AG09309 (cell line): ENCODE results near the gene ZNF410.

Experiments used
- DNase-seq: peaks from one replicate; pipeline ENCODE4 v3.0.0-alpha.2; 2010; ENCODE audit warnings: low read depth
- H3K4me3 ChIP-seq: 2 replicates; pipeline ENCODE4 v1.5.1; 2011; ENCODE audit warnings: mild to moderate bottlenecking, low read depth, low read length, moderate library complexity; ENCODE audit not compliant: control insufficient read depth
- TF ChIP-seq, protein P1 (sequence below): IDR thresholded peaks from 2 replicates; pipeline ENCODE4 v1.5.1; 2011; ENCODE audit warnings: mild to moderate bottlenecking, low read depth, low read length, inconsistent platforms; ENCODE audit not compliant: insufficient read depth, control insufficient read depth; ENCODE audit errors: missing control alignments

Gene ZNF410

DNA sequence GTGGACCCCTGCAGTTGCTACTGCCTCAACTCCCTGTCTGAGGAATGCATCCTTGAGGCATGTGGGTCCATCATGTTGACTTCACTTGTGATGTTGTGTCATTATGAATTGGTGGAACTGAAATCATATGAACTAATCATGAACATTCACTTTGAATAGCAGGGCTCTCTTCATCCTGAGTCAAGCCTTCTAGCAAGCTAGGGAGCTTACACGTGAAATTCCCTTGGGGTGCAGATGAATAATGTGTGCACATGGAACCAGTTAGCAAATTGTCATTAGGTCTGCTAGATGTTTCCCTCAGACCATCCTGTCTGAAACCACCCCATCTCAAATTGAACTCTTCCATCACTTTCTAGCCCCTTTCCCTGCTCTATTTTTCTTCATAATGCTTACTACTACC is 67.1 kb downstream of the ZNF410 start:
- H3K4me3 ChIP-seq: no peak overlapping the region
- TF ChIP-seq, protein P1, sequence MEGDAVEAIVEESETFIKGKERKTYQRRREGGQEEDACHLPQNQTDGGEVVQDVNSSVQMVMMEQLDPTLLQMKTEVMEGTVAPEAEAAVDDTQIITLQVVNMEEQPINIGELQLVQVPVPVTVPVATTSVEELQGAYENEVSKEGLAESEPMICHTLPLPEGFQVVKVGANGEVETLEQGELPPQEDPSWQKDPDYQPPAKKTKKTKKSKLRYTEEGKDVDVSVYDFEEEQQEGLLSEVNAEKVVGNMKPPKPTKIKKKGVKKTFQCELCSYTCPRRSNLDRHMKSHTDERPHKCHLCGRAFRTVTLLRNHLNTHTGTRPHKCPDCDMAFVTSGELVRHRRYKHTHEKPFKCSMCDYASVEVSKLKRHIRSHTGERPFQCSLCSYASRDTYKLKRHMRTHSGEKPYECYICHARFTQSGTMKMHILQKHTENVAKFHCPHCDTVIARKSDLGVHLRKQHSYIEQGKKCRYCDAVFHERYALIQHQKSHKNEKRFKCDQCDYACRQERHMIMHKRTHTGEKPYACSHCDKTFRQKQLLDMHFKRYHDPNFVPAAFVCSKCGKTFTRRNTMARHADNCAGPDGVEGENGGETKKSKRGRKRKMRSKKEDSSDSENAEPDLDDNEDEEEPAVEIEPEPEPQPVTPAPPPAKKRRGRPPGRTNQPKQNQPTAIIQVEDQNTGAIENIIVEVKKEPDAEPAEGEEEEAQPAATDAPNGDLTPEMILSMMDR: no peak
- no peak for DNase-seq

DNA sequence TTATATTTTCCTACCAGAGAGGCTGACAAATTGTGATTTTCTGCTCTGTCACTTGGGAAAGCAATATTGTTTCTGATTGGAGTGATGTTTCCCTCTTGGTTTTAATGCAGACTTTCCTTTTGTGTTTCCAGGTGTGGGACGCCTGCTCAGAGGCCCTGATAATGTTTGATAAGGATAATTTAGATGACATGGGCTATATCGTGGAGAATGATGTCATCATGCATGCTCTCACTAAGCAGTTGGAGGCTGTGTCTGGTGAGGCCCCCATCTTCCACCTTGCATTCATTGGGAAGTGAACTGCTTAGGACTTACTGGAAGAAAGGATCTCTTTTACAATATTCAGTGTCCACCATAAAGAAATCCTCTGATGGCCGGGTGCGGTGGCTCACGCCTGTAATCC is 69.0 kb downstream of the ZNF410 start:
- no peak for DNase-seq
- TF ChIP-seq, protein P1: no peak
- H3K4me3 ChIP-seq: no peak overlapping the region

DNA sequence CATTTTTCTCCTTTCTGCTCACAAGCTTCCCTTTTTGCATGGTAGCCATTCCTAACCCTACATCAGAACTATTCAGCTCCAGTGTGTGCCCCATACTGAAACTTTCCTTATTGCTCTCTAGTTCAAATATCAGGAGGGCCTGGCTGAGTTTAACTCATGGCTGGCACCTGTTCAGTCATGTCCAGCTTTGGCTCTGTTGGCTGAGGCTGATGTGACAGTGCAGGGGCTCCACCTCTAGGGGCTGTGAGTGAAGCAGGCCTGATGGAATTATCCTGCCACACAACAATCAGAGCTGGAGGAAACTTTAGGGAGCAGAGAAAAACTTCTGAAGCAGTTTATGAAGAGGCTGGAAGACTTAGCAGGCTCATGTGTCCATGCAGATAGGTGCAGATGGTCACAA is 71.9 kb downstream of the ZNF410 start:
- TF ChIP-seq, protein P1: no peak
- DNase-seq: no peak
- no peak overlapping the region for H3K4me3 ChIP-seq

DNA sequence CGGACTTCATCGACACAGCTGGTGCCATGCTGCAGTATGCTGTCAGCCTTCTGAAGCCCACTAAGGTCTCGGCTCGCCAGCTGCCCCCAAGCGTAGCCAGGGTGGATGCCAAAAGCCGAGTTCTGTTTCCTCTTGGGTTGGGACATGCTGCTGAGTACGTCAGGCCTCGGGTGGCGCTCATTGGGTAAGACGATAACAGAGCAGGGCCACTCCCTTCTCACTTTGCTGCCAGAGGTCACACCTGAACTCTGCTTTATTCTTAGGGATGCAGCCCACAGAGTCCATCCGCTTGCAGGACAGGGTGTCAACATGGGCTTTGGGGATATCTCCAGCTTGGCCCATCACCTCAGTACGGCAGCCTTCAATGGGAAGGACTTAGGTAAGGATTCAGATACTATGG is 74.5 kb downstream of the ZNF410 start:
- TF ChIP-seq, protein P1: no peak
- DNase-seq: no peak
- no peak overlapping the region for H3K4me3 ChIP-seq

DNA sequence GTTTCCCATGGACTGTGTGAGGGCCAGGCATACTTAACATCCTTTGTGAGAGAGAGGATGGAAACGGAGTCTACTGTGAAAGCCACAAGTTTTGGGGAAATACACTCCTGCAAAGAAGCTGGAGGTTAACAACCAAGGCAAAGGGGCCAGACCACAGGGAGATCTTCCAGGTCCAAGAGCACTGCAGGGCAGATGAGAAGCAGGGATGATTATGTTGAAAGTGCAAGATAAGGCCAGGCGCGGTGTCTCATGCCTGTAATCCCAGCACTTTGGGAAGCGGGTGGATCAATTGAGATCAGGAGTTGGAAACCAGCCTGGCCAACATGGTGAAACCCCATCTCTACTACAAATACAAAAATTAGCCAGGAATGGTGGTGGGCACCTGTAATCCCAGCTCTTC is 78.6 kb downstream of the ZNF410 start:
- no peak for DNase-seq
- H3K4me3 ChIP-seq: no peak overlapping the region
- TF ChIP-seq, protein P1: no peak

DNA sequence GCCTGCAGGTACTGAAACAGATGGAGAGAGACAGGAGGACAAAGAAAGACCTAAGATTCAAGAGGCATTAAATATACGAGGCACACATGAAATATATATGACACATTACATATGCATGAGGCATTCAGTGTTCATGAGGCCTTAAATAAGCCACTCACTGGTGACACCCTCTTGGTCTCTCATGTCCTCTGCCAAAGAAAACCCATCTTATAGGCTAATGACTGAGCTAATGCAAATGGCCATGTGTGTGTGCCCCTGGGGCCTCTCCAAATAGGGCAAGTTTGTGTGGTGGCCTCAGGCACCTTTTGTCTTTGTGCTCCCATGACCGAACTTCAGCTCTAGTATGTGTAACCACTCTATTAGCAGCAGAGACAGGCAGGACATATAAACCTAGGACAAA is 82.2 kb downstream of the ZNF410 start:
- H3K4me3 ChIP-seq: no peak overlapping the region
- TF ChIP-seq, protein P1: no peak
- no peak for DNase-seq

DNA sequence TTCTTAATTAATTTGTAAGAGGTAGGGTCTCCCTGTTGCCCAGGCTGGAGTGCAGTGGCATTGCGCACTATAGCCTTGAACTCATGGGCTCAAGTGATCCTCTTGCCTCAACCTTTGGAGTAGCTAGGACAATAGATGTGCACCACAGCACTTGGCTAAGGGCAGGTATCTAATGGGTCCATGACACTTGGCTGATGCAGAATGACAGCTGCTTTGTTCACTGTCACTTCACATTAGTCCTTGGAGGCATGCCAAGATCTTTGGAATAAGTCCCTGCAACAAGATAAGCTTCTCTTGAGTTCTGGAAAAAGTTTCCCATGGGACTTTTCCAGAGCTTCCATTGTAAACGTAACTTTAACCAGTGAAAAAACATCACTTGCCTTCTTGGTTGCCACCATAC is 86.8 kb downstream of the ZNF410 start:
- TF ChIP-seq, protein P1: no peak
- no peak for DNase-seq
- no peak overlapping the region for H3K4me3 ChIP-seq
